HG03159 (cell line): ENCODE data around the gene ERCC6L2.

Experiments
- ATAC-seq: cut with Tn5 transposase; IDR thresholded peaks from one replicate; pipeline ENCODE4 v1.9.1; 2021; ENCODE audit warnings: mild to moderate bottlenecking, moderate library complexity; ENCODE audit not compliant: unreplicated experiment

The ERCC6L2 gene

GRCh38 chr9:95977371-95977770 lies 101.9 kb downstream of the ERCC6L2 start:
- no peak for ATAC-seq

DNA sequence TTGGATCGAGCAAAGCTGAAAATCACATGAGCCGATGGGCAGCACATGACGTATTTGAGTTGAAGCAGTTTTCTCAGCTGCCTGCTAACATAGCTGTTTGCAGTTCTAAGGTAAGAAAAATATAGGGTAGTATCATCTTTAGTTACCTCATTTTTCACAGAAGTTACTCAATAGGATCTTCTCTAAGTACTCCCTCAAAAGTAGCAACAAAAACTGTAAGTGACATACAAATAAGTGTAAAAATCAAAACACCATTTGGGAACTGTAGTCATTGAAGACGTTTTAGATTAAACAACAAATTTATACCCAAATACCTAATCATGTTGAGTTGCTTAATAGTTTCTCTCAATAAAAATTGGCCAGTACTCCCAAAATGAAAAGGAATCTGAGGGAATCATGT lies 102.6 kb downstream of the ERCC6L2 start:
- no peak for ATAC-seq

- no peak for ATAC-seq
Measured at GRCh38 chr9:95979446-95979845, 104.0 kb downstream of the ERCC6L2 start.

GRCh38 chr9:95980262-95981125 lies 105.0 kb downstream of the ERCC6L2 start:
- no peak for ATAC-seq

GRCh38 chr9:95981761-95982390 lies 106.4 kb downstream of the ERCC6L2 start:
- no peak for ATAC-seq

DNA sequence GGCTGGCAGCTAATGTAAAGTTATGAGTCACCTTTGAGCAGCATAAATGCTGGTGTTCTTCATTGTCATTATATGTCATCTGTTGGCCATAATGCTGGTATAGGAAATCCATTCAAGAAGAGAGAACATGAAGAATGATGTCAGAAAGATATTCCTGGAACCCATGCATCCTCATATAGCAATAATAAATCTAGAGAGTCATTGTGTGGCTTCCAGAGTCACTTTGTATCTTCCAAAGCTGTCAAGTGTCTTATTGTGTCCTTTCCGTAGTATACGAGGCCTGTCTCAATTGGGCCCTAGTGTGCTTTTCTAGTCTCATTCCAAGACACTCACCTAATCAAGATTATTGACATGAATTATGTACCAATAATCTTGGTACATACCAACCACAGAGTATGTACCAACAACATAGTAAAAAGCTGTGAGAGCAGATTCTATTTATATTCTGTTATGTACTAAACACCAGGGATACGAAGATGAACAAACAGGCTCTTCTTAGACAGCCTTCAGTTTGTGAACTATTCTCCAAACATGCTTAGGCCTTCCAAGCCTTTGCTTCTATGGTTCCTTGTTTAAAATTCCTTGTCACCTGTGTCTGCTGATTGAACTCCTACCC lies 110.1 kb downstream of the ERCC6L2 start:
- no peak for ATAC-seq

GRCh38 chr9:95989297-95989696 lies 113.8 kb downstream of the ERCC6L2 start:
- no peak for ATAC-seq

DNA sequence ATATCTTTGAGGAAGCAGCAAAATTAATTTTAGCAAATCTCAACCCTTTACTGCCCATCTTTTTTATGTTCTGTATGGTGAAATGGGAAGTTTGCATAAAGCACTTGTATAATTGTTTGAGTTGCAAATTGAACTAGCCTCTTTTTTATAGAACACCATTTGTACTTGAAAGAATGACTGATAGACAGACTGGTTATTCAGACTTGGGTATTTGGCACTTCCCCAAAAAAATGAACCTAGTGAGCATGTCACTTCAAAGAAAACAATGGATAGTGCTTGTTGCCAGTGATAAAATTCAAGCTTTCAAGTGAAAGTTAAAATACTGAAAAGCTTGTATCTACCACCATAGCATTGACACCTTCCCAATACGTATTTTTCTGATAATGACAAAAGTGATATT lies 115.8 kb downstream of the ERCC6L2 start:
- no peak for ATAC-seq

GRCh38 chr9:95992536-95992935 lies 117.0 kb downstream of the ERCC6L2 start:
- ATAC-seq = no peak

GRCh38 chr9:95993337-95993736 lies 117.8 kb downstream of the ERCC6L2 start:
- ATAC-seq = no peak

DNA sequence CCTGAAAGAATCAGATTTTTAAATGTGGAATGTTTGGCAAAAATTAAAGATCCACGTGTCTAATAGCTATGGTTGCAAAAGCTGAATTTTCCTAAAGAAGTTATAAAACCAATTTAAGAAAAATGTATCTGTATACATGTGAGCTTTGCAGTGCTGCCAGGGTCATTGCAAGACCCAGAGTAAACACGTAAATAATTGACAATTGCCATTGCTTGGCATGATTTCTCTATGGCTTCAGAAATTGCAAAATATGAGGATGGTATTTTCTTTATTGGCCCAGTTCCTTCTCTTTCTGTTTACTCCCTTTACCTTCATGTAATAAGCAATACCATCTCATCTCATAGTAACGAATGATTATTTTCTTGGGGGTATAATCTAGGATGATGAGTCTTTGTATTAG lies 123.9 kb downstream of the ERCC6L2 start:
- ATAC-seq = no peak

- ATAC-seq = no peak
Measured at GRCh38 chr9:96004379-96004778, 128.9 kb downstream of the ERCC6L2 start.

GRCh38 chr9:96006296-96006879 lies 130.9 kb downstream of the ERCC6L2 start:
- no peak for ATAC-seq

DNA sequence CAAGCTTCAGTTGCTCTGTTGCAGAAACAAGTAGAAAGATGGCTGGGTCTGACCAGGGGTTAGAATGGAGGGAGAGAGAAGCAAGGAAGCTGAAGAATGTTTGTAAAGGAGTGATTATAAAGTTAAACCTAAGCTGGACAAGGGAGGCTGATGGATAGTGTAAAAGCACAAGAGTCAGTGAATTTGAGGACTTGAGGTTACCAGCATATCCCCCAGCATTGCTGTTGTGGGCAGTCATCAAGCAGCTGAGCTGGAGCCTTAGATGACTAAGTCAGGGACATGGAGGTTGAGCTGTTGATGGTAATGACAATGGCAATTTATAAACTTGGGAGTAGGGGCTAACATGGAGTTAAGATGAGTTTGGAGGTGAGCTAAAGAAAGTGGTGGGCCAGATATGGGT lies 131.5 kb downstream of the ERCC6L2 start:
- no peak for ATAC-seq

DNA sequence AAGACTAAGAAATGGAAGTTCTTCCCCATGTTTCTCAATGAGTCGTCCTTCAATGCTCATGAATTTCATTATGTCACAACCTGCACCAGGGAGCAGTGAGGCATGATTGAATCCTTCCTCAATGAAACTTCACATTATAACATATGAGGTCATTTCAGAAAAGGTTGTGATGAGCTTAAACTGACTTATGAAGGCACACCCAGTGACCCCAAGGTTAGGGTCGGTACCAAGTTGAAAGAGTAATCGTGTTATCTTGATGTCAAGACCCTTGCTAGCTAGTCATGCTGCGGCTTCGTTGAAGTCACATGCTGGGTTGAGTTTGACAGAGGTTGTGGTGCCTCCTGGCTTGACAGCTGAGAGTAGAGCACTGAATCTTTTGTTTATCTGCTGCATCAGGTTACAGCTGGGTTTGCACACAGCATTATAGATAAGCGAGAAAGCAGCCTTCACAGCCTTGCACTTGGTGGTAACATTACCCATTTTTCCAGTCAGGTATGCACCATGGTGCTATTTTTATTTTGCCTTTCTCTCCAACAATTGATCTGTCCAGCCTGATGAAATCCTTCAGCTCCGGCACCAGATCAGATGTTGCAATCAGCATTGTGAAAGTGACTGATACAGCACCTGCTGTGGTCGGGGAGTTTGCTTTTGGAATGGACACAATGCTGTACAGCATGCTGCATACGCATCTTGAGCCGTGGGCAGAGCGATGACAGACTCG lies 133.2 kb downstream of the ERCC6L2 start:
- ATAC-seq = no peak

DNA sequence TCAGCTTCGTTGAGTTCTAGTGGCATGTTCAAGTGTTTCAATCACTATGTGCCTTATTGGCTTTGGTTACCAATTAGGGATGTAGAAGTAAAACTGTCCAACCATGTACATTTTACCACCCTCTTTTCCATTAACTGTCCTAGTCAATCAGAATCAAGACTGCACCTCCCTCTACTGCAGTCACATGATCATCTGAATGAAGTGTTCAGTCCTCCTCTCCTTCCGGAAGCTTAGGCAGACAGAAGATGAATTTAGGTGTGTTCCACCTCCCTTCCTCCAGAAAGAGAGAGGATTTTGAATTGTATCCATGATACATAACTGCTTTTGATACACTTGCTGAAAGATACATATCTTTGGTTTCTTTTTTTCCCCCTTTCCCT lies 133.7 kb downstream of the ERCC6L2 start:
- ATAC-seq = no peak

DNA sequence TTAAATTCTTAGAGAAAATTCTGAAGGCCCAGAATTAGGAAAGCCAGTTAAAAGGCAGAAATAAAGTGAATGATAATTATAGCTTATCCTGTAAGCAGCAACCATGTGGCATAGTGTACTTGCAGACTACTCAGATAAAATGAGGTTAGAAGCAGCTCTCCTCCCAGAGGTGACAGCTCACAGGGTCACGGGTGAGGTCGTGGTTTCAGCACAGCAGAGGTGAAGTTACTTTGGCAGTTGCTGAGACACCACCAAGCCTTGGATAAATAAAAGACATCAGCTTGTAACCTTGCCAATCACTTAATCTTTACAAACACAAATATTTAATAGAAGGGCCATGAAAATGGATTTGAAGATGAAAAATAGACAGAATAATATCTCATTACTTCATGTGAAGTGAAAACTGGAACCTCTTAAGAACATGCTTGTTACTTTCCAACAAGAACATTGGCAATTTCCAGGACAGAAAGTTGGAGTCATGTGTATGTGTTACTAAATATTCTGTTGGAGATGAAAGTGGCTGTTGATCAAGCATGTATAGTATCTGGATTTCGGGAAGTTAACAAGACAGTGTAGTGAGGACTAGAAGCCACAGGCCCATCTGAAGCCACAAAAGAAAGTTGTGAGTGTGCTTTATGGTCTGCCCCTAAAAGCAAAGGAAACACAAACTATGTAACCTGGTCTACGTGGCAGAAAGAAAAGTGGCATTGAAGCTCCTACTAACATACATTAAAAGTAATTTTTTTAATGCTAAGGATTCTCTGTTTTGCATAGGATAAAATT lies 134.4 kb downstream of the ERCC6L2 start:
- no peak for ATAC-seq

- no peak for ATAC-seq
Measured at GRCh38 chr9:96014078-96014477, 138.6 kb downstream of the ERCC6L2 start.

- peak; percentile 56 for ATAC-seq
Measured at GRCh38 chr9:96015876-96016686, 140.6 kb downstream of the ERCC6L2 start.
